K562 (cell line): ENCODE measurements around the gene CCDC185. TPM values are rescaled to one million over a fixed set of nuclear protein-coding genes. Genes with fewer than 3 reads are reported as not detected.

Source experiments
- ATAC-seq: fragments of 200-7000 bp; cut with Tn5 transposase; 3 replicates; pipeline ENCODE4 v1.9.1; 2020; ENCODE audit warnings: moderate library complexity
- BruUV-seq: library from RNA; stranded (reverse); fragments of 400-500 nt; replicated peaks from 2 replicates; lab custom pipeline; 2021; lab: Mats Ljungman, UMichigan
- CTCF ChIA-PET: fragments of 300-600 bp; formaldehyde crosslinking; extraction: SDS; loops from one replicate; lab custom pipeline; 2021; ENCODE audit warnings: low intra/inter-chr PET ratio; lab: Yijun Ruan, JAX
- POLR2A ChIA-PET: fragments of 300-600, 350-650 bp; sonication (Branson Sonifier 250); formaldehyde crosslinking; extraction: SDS; loops from one replicate; lab custom pipeline; 2021; ENCODE audit warnings: antibody characterized with exemption, inconsistent platforms; lab: Yijun Ruan, JAX
- DNase-seq, 4 experiments: peaks; one replicate each; pipeline versions ENCODE4 v3.0.0 to v3.0.0-alpha.2; 2011 to 2018; ENCODE audit warnings: low spot score in 3 of 4, mixed read lengths in 3 of 4; ENCODE audit errors: extremely low read depth in 1 of 4
- FAIRE-seq: peaks from 2 replicates; lab custom pipeline; 2011; peaks lifted over from hg19 to GRCh38; lab: Jason Lieb, UNC
- H2AFZ ChIP-seq: 2 replicates; pipeline ENCODE4 v1.6.0; 2011; ENCODE audit warnings: low read depth, low read length, control low read depth, inconsistent platforms
- H3K27ac ChIP-seq: fragments of 200-600 bp; 3 replicates; pipeline ENCODE4 v1.8.0; 2011; ENCODE audit warnings: low read depth, mild to moderate bottlenecking, control low read depth, inconsistent platforms, low read length, moderate library complexity, mixed read lengths; ENCODE audit errors: extremely low read depth
- H3K27me3 ChIP-seq, 2 experiments: fragments of 300-600 bp in 1 of 2; 2 replicates in 1 of 2; 3 replicates in 1 of 2; pipeline versions ENCODE4 v1.6.0 to v1.8.0; 2011; ENCODE audit warnings: inconsistent platforms in 2 of 2, low read length in 2 of 2, mild to moderate bottlenecking in 1 of 2, mixed read lengths in 1 of 2, moderate library complexity in 1 of 2; ENCODE audit not compliant: control insufficient read depth in 2 of 2, insufficient read depth in 2 of 2
- H3K36me3 ChIP-seq: fragments of 300-600 bp; 3 replicates; pipeline ENCODE4 v1.8.0; 2011; ENCODE audit warnings: mild to moderate bottlenecking, low read length, inconsistent platforms; ENCODE audit not compliant: control insufficient read depth, insufficient read depth
- H3K4me1 ChIP-seq, 2 experiments: fragments of 200-600 bp in 1 of 2; replicated peaks in 1 of 2; 2 replicates in 1 of 2; 3 replicates in 1 of 2; pipeline versions ENCODE4 v1.5.1 to v1.8.0; 2011; ENCODE audit warnings: inconsistent platforms in 2 of 2, low read length in 2 of 2, mild to moderate bottlenecking in 1 of 2, mixed read lengths in 1 of 2, moderate library complexity in 1 of 2; ENCODE audit not compliant: control insufficient read depth in 2 of 2, insufficient read depth in 2 of 2
- H3K4me2 ChIP-seq: 2 replicates; pipeline ENCODE4 v1.6.1; 2011; ENCODE audit warnings: low read length, control low read depth, inconsistent platforms, mixed read lengths; ENCODE audit not compliant: insufficient read depth
- H3K4me3 ChIP-seq: fragments of 200-600 bp; sonication (generic), shearing (Covaris generic); 2 replicates; pipeline ENCODE4 v1.5.1; 2016; ENCODE audit warnings: control low read depth, inconsistent platforms
- H3K79me2 ChIP-seq: fragments of 200-600 bp; 3 replicates; pipeline ENCODE4 v1.8.0; 2011; ENCODE audit warnings: low read length, inconsistent platforms; ENCODE audit not compliant: control insufficient read depth, insufficient read depth
- H3K9ac ChIP-seq, 2 experiments: 2 replicates each; pipeline versions ENCODE4 v1.6.0 to v1.6.1; 2011; ENCODE audit warnings: low read depth in 2 of 2, low read length in 2 of 2, control low read depth in 1 of 2, inconsistent platforms in 1 of 2, mild to moderate bottlenecking in 1 of 2, mixed read lengths in 1 of 2; ENCODE audit not compliant: insufficient read depth in 1 of 2
- H3K9me1 ChIP-seq: one replicate; pipeline ENCODE4 v1.6.0; 2011; ENCODE audit warnings: inconsistent platforms, mild to moderate bottlenecking, low read length, moderate library complexity; ENCODE audit not compliant: control insufficient read depth, insufficient read depth
- H3K9me3 ChIP-seq: replicated peaks from 2 replicates; pipeline ENCODE4 v1.5.1; 2011; ENCODE audit warnings: low read depth, low read length, inconsistent platforms; ENCODE audit not compliant: control insufficient read depth, insufficient read depth
- H4K20me1 ChIP-seq: replicated peaks from 2 replicates; pipeline ENCODE4 v1.6.1; 2011; ENCODE audit warnings: low read length, inconsistent platforms, mixed read lengths; ENCODE audit not compliant: control insufficient read depth, insufficient read depth
- ATF1 ChIP-seq, 2 experiments: fragments of 450-650 bp in 1 of 2; IDR thresholded peaks; 2 replicates each; pipeline ENCODE4 v1.6.1; 2016; ENCODE audit warnings: missing compliant biosample characterization in 1 of 2, missing genetic modification characterization in 1 of 2
- CAMTA2 ChIP-seq: fragments of 250-450 bp; sonication (Bioruptor Pico); conservative IDR thresholded peaks from 2 replicates; pipeline ENCODE4 v1.5.1; 2022
- CHD4 ChIP-seq: fragments of 200-600 bp; sonication (generic); IDR thresholded peaks from 3 replicates; pipeline ENCODE4 v1.6.1; 2012; ENCODE audit warnings: low read depth, mild to moderate bottlenecking, mixed read lengths, low read length, inconsistent platforms; ENCODE audit not compliant: insufficient read depth, insufficient replicate concordance, poor library complexity, severe bottlenecking
- DNMT1 ChIP-seq: fragments of 450-650 bp; IDR thresholded peaks from 2 replicates; pipeline ENCODE4 v1.6.1; 2016; ENCODE audit warnings: antibody characterized with exemption, mild to moderate bottlenecking
- MEIS2 ChIP-seq: fragments of 450-650 bp; IDR thresholded peaks from 2 replicates; pipeline ENCODE4 v1.6.1; 2014; ENCODE audit warnings: mild to moderate bottlenecking; ENCODE audit not compliant: partially characterized antibody
- MTA2 ChIP-seq: fragments of 450-650 bp; IDR thresholded peaks from 2 replicates; pipeline ENCODE4 v1.6.1; 2016; ENCODE audit warnings: low read depth
- NR0B1 ChIP-seq: fragments of 450-650 bp; IDR thresholded peaks from one replicate; pipeline ENCODE4 v1.6.1; 2018; ENCODE audit warnings: mild to moderate bottlenecking, moderate library complexity; ENCODE audit not compliant: partially characterized antibody
- RBBP5 ChIP-seq: fragments of 200-600 bp; sonication (generic); IDR thresholded peaks from 2 replicates; pipeline ENCODE4 v1.6.1; 2012; ENCODE audit warnings: borderline replicate concordance, mild to moderate bottlenecking, low read length, control low read depth, inconsistent platforms; ENCODE audit not compliant: insufficient read depth, poor library complexity, severe bottlenecking
- RBM34 ChIP-seq: fragments of 200-400 bp; formaldehyde crosslinking; IDR thresholded peaks from 2 replicates; pipeline ENCODE4 v1.6.1; 2018; ENCODE audit warnings: low read length, borderline replicate concordance; ENCODE audit not compliant: insufficient read depth
- RCOR1 ChIP-seq, 2 experiments: IDR thresholded peaks; 2 replicates each; pipeline ENCODE4 v1.6.1; 2012; ENCODE audit warnings: low read depth in 2 of 2, low read length in 2 of 2, borderline replicate concordance in 1 of 2, improper control_type of control experiment in 1 of 2
- SMAD1 ChIP-seq: fragments of 150-350 bp; IDR thresholded peaks from 2 replicates; pipeline ENCODE4 v1.6.1; 2014; ENCODE audit warnings: low read length, low read depth; ENCODE audit not compliant: partially characterized antibody
- SMARCA4 ChIP-seq: fragments of 450-650 bp; IDR thresholded peaks from 2 replicates; pipeline ENCODE4 v1.6.1; 2016
- TSHZ1 ChIP-seq: fragments of 250-450 bp; sonication (Bioruptor Pico); IDR thresholded peaks from 2 replicates; pipeline ENCODE4 v1.4.0; 2020; ENCODE audit warnings: mild to moderate bottlenecking, moderate library complexity
- YBX1 ChIP-seq: fragments of 450-650 bp; IDR thresholded peaks from 2 replicates; pipeline ENCODE4 v1.7.1; 2016; ENCODE audit warnings: mild to moderate bottlenecking
- ZFPM2 ChIP-seq: fragments of 250-450 bp; sonication (Bioruptor Pico); IDR thresholded peaks from 2 replicates; pipeline ENCODE4 v1.5.1; 2022; ENCODE audit warnings: mild to moderate bottlenecking
- WGBS: fragments of 100-300 bp; shearing (Covaris generic); methylation state at CpG from one replicate; pipeline ENCODE4 v1.1.6; 2016; ENCODE audit warnings: low coverage, mixed read lengths; ENCODE audit not compliant: insufficient coverage; ENCODE audit errors: missing lambda C conversion rate; 5-methylcytosine and 5-hydroxymethylcytosine counted together
- in situ Hi-C: fragments of 300-500 bp; cut with MboI; formaldehyde crosslinking; loops from 4 replicates; pipeline ENCODE4 v1.15.0; 2018; ENCODE audit warnings: inconsistent platforms, mixed read lengths
- intact Hi-C: fragments of 100-400 bp; cut with micrococcal nuclease; formaldehyde crosslinking; loops from 2 replicates; pipeline ENCODE4 v1.14.2; 2022
- polyA plus RNA-seq, 8 experiments: library from polyadenylated mRNA; depleted of rRNA in 4 of 8; stranded (reverse) in 5 of 8; unstranded in 3 of 8; fragments of >200 nt; fragmentation: Nextera tagmentation in 2 of 8; fragmentation: Illumina TruSeq in 1 of 8; extraction: Ambion mirVana in 2 of 8; extraction: Trizol in 1 of 8; gene quantifications; 2 replicates each; pipeline versions ENCODE4 v1.2.1 to v1.2.3, GENCODE V29; 2011 to 2014; ENCODE audit warnings: inconsistent platforms in 1 of 8, missing spikeins in 1 of 8
- total RNA-seq, 7 experiments: library from RNA; depleted of rRNA in 6 of 7; stranded (reverse); fragments of >200 nt in 6 of 7; fragmentation: Illumina TruSeq in 2 of 7; extraction: Trizol in 2 of 7; gene quantifications; 2 replicates each; pipeline versions ENCODE4 v1.2.1 to v1.2.3, GENCODE V29; 2011 to 2021; ENCODE audit warnings: low replicate concordance in 1 of 7

Gene CCDC185
- total and polyA plus RNA-seq, 9 of the 15 experiments (the other 6 are each of a cell fraction or from before 2014, with no cell fraction given), result not detected

GRCh38 chr1:223423641-223424233 is 30.5 kb downstream of the CCDC185 start:
- Histone ChIP-seq H4K20me1 (no peaks in the 10 kb centered on the region), H3K79me2 (no peaks in the 10 kb centered on the region), H3K4me2 (no peak overlapping the region), H3K36me3 (no peaks in the 10 kb centered on the region), H3K4me1 (no peaks in the 10 kb centered on the region), H3K9me1 (no peaks in the 10 kb centered on the region), H2AFZ (no peak overlapping the region), H3K9ac (no peak overlapping the region), H3K9me3 (no peaks in the 10 kb centered on the region), H3K27me3 (peaks cover 2 to 32% of the 10 kb centered on the region in 2 experiments; a peak in 2 of 5 replicates), H3K27ac (no peak overlapping the region), H3K4me3 (no peak overlapping the region)
- no peak for TF ChIP-seq SMARCA4
- TF ChIP-seq DNMT1, result no peak
- no peak for TF ChIP-seq ATF1 (CRISPR knock-in tag; IDR thresholded peaks at IDR 0.05)
- TF ChIP-seq ATF1 (tag; IDR thresholded peaks at IDR 0.05), result no peak
- TF ChIP-seq ZFPM2 (CRISPR knock-in tag), result no peak
- no peak for TF ChIP-seq TSHZ1 (CRISPR knock-in tag)
- no peak for TF ChIP-seq RBBP5
- TF ChIP-seq MTA2, result no peak
- TF ChIP-seq RBM34, result no peak
- no peak for TF ChIP-seq MEIS2
- no peak for TF ChIP-seq CHD4
- no peak for TF ChIP-seq NR0B1
- no peak for TF ChIP-seq SMAD1
- TF ChIP-seq RCOR1 (IDR thresholded peaks at IDR 0.05; ENCODE audit: borderline replicate concordance in 1 of 2, low read depth in 2 of 2, low read length in 2 of 2), result no peak
- TF ChIP-seq CAMTA2 (CRISPR knock-in tag), result no peak
- no peak for TF ChIP-seq YBX1
- in situ Hi-C loops (no loop called here), intact Hi-C loops (no loop called here)
- FAIRE-seq, result no peak
- CTCF ChIA-PET, result no interaction called here
- POLR2A ChIA-PET, result interaction anchor here (1.0 kb wide), 1 partner anchor 16 kb away, joined by 3 read pairs; no protein-coding TSS in a partner anchor
- BruUV-seq, result no TSS peak
- no peak for DNase-seq
- ATAC-seq, result no peak
- WGBS, result 0% methylated on average over 4 of the region's 4 CpGs
